T-helper 1 cell treated with Interleukin-12 subunit alpha and Interleukin-12 subunit beta and Interleukin-4 antibody, amounts not matched to agents 30 μg/mL and 1 μg/mL, for 36 hours (primary cell): Measurements from ENCODE around the gene ERMP1.

ENCODE experiments used
- H3K27ac Mint-ChIP-seq: one replicate; pipeline ENCODE4 v1.8.0; 2021; ENCODE audit warnings: mild to moderate bottlenecking, mixed read lengths
- H3K27me3 Mint-ChIP-seq: one replicate; pipeline ENCODE4 v1.8.0; 2021; ENCODE audit warnings: low read depth, mixed read lengths
- H3K36me3 Mint-ChIP-seq: one replicate; pipeline ENCODE4 v1.8.0; 2021; ENCODE audit warnings: low read depth, mixed read lengths
- H3K4me1 Mint-ChIP-seq: one replicate; pipeline ENCODE4 v1.8.0; 2021; ENCODE audit warnings: low read depth, mixed read lengths
- H3K4me3 Mint-ChIP-seq: one replicate; pipeline ENCODE4 v1.8.0; 2021; ENCODE audit warnings: mild to moderate bottlenecking, moderate library complexity, mixed read lengths
- H3K9me3 Mint-ChIP-seq: one replicate; pipeline ENCODE4 v1.8.0; 2021; ENCODE audit warnings: mixed read lengths

The ERMP1 gene

DNA sequence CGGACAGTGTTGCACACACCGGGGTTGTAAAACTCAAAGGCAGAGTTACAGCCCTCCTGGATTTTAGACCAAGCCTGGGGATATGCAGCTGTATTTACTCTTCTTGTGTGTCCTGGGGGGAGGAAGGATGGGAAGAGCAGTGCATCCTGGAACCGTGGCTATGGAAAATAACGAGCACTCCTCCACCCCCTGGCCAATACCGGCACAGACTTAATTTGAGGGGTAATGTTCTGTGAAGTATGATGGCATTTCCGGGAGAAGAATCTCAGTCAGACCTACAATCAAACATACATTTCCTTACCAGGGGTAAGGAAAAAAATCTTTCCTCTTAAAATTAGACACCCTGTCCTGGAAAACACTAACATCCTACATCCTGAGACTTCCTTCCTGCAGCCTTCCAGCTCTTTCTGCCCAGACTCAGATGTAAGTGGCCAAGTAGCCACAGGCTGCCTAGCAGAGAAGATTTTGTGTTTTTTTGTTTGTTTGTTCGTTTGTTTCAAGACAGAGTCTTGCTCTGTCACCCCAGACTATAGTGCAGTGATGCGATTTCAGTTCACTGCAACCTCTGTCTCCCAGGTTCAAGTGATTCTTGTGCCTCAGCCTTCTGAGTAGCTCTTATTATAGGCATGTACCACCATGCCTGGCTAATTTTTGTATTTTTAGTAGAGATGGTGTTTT, 11.0 kb upstream of the ERMP1 start:
- H3K36me3 Mint-ChIP-seq = peaks cover 31% of the 10 kb centered on the region
- H3K4me1 Mint-ChIP-seq = peaks cover 78% of the 10 kb centered on the region
- H3K27ac Mint-ChIP-seq = peak overlapping the region; percentile 89
- no peaks in the 10 kb centered on the region for H3K27me3 Mint-ChIP-seq
- H3K4me3 Mint-ChIP-seq = peak overlapping the region; percentile 65
- peaks cover 24% of the 10 kb centered on the region for H3K9me3 Mint-ChIP-seq

DNA sequence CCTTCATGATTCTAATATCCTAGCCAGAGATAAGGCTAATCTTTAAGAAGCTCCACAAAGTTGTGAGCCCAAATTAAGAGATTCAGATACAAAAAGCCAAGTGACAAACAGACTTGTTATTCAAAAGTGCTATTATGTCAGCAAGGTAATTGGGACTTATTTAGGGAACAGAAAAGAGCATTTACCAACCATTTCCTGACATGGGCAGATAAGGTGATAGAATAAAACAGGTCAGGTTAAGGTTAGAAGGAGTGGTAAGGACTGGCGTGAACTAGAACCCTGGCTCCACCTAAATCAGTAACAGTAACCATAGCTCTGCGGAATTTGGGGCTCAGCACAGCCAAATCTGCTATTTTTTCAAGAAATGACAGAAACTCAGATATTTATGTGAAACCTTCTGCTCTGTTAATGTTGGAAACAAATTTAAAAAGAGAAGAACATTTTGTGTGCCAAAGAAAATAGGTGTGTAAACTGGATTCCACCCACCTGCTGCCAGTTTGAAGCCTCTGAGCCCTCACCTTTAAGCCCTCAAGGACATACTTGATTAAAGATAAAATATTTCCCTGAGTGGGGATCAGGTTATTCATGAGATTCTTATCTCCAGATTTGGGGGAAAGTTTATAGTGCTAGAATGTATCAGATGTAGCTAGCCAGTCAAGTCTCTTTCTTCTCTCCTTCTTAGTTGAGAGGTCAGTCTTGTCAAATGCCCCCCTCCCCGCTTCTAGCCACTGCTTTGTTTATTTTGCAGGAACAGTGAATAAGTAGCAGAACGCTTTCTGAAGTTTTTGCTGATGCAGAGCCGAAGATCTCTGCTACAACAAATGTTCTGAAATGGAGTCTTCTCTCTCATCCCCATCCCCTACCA, 10.2 kb upstream of the ERMP1 start:
- H3K4me1 Mint-ChIP-seq = peaks cover 75% of the 10 kb centered on the region
- H3K27ac Mint-ChIP-seq = peak overlapping the region; percentile 89
- H3K9me3 Mint-ChIP-seq = peaks cover 24% of the 10 kb centered on the region
- no peaks in the 10 kb centered on the region for H3K27me3 Mint-ChIP-seq
- H3K4me3 Mint-ChIP-seq = peak overlapping the region; percentile 65
- H3K36me3 Mint-ChIP-seq = peaks cover 28% of the 10 kb centered on the region

DNA sequence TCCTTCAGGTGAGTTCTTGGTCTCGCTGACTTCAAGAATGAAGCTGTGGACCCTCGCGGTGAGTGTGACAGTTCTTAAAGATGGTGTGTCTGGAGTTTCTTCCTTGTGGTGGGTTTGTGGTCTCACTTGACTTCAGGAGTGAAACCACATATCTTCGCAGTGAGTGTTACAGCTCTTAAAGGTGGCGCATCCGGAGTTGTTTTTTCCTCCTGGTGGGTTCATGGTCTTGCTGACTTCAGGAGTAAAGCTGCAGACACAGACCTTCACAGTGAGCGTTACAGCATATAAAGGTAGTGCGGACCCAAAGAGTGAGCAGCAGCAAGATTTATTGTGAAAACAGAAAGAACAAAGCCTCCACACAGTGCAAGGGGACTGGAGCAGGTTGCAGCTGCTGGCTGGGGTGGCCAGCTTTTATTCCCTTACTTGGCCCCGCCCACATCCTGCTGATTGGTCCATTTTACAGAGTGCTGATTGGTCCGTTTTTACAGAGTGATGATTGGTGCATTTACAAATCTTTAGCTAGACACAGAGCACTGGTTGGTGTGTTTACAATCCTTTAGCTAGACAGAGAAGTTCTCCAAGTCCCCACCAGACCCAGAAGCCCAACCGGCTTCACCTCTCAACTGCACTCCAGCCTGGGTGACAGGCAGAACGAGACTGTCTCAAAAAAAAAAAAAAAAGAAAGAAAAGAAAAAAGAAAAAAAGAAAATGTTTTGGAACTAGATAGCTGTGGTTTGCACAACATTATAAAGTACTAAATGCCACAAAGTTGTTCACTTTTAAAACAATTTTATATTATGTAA, 9.1 kb upstream of the ERMP1 start:
- Mint-ChIP-seq H3K4me1 (peaks cover 71% of the 10 kb centered on the region), H3K27me3 (no peaks in the 10 kb centered on the region), H3K36me3 (peaks cover 26% of the 10 kb centered on the region), H3K4me3 (peak overlapping the region; percentile 75), H3K9me3 (peaks cover 23% of the 10 kb centered on the region), H3K27ac (peak overlapping the region; percentile 90)

DNA sequence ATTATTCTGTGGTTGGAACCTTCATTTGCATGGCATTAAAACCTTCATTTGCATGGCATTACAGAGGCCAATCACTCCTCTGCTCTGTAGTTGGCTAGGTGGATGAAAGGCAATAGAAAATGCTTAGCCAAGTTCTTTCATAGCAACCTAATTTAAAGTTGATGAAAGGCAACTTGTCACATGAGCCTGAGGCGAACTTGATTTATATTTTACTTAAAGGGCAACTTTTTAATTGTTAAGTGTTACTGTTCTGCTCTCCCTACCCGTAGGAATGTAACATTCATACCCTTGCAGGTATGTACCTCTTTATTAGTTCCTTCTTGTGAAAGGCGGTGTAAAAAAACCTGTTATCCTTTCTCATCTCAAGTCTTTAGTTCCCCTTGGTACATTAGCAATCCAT, 7.9 kb upstream of the ERMP1 start:
- H3K4me3 Mint-ChIP-seq = peak overlapping the region; percentile 75
- H3K27me3 Mint-ChIP-seq = no peaks in the 10 kb centered on the region
- H3K36me3 Mint-ChIP-seq = peaks cover 22% of the 10 kb centered on the region
- peaks cover 16% of the 10 kb centered on the region for H3K9me3 Mint-ChIP-seq
- H3K4me1 Mint-ChIP-seq = peaks cover 67% of the 10 kb centered on the region
- H3K27ac Mint-ChIP-seq = peak overlapping the region; percentile 90

DNA sequence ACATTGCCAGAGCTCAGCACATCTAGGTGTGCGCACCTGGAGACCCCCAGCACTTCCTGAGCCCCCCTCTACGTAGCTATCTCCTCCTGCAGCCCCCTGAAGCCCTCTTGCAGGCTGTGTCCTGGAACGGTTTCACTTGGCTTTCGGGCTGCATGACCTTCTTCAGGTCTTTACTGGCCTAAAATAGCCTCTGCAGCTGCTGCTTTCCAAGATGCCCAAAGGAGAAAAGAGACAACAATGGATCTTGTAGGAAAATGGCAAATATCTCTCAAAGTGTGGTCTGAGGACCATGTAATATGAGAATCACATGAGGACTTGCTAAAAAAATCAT, 6.6 kb upstream of the ERMP1 start:
- H3K27me3 Mint-ChIP-seq = no peaks in the 10 kb centered on the region
- H3K27ac Mint-ChIP-seq = no peak overlapping the region
- peaks cover 20% of the 10 kb centered on the region for H3K36me3 Mint-ChIP-seq
- peaks cover 57% of the 10 kb centered on the region for H3K4me1 Mint-ChIP-seq
- H3K9me3 Mint-ChIP-seq = peaks cover 16% of the 10 kb centered on the region
- H3K4me3 Mint-ChIP-seq = no peak overlapping the region

DNA sequence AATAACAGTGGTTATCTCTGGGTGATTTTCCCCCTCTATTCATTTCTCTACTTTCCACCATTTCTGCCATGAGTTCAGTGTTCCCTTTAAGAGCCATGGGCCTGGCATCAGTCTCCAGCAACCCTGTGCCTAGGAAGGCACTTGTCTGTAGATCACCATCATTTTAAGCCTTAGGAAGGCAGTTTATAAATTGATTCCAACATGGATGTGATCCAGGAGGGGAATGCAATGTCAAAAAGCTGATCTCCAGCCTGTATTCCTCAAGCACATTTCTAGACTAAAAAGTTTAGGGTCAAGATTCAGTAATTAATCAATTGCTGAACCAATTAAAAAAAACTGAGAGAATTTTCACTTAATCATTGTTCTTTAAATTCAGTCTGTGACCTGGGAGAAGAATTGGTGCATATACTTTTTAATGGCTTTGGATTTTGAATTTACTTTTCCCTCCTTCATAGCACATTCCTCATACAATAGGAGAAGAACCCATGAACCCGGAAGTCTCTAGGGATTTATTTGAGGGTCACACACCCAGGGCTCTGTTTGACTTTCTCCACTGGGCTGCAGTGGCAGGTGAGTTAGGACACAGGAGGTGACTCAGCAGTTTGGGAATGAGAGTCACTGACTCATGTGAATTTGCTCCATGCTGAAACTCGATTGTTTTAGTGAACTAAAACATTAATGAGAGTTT, 6.1 kb upstream of the ERMP1 start:
- Mint-ChIP-seq H3K9me3 (peaks cover 16% of the 10 kb centered on the region), H3K27ac (no peak overlapping the region), H3K36me3 (peaks cover 20% of the 10 kb centered on the region), H3K27me3 (no peaks in the 10 kb centered on the region), H3K4me1 (peaks cover 56% of the 10 kb centered on the region), H3K4me3 (no peak overlapping the region)

DNA sequence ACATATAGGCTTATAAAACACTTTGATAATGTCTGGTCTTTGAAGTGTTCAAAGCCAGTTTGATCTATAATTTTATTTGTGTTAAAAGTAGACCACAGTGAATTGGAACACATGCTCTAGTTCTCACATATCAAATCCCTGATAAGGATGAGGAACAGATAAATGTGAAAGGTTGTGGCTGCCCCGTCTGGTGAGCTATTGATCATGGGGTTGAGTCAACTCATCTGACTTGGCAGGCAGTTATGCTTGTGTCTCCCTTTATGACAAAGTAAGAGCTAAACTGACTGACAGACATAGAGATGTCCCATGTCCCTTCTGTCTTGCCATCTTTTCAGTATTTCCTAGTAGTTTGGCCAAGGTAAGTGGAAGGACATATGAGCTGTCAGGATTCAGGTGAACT, 2.9 kb upstream of the ERMP1 start:
- Mint-ChIP-seq H3K27me3 (no peaks in the 10 kb centered on the region), H3K27ac (no peak overlapping the region), H3K9me3 (peaks cover under 1% of the 10 kb centered on the region), H3K36me3 (peaks cover 18% of the 10 kb centered on the region), H3K4me1 (peaks cover 48% of the 10 kb centered on the region), H3K4me3 (no peak overlapping the region)

DNA sequence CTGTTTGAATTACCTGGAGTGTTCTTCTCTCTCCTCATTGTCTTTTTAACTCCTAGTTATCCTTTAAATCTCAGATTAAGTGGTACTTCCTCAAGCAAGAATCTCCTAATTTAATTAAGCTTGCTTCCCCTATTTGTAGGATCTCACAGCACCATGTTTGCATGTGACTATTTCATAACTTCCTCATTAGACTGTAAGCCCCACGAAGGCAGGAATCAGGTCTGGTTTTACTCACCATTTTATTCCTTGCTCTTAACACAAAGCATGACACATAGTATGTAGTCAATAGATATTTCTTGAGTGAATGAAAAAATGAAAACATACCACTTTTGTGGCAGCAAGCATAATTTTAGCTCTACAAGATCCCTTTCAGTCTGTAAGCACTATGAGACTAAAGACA, 1.3 kb upstream of the ERMP1 start:
- Mint-ChIP-seq H3K4me3 (peak overlapping the region; percentile 8), H3K36me3 (peaks cover 15% of the 10 kb centered on the region), H3K27me3 (no peaks in the 10 kb centered on the region), H3K9me3 (no peaks in the 10 kb centered on the region), H3K4me1 (peaks cover 37% of the 10 kb centered on the region), H3K27ac (peak overlapping the region; percentile 17)

DNA sequence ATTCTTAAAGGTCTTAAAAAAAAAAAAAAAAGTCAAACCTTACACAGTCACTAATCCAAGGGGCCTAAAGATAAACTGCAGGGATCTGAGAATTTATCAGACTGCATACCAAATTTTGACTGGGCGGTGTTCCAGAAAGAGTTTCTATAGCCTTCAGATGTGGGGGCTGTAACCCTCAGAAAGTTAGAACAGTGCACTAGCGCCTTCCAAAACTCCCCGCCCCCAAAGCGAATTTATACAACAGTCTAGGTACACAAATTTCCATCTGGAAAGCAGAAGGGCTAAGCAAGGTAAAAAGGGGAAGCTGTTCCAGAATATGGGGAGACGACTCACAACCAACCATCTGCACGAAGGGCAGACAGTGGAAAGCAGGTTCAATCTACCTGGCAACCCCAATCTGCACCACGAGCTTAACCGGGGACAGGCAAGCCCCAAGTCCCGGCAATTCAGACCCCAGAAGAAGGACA, 813 bp downstream of the ERMP1 start:
- no peaks in the 10 kb centered on the region for H3K27me3 Mint-ChIP-seq
- peaks cover 23% of the 10 kb centered on the region for H3K36me3 Mint-ChIP-seq
- peak overlapping the region; percentile 81 for H3K27ac Mint-ChIP-seq
- peaks cover 43% of the 10 kb centered on the region for H3K4me1 Mint-ChIP-seq
- peak overlapping the region; percentile 94 for H3K4me3 Mint-ChIP-seq
- no peaks in the 10 kb centered on the region for H3K9me3 Mint-ChIP-seq

DNA sequence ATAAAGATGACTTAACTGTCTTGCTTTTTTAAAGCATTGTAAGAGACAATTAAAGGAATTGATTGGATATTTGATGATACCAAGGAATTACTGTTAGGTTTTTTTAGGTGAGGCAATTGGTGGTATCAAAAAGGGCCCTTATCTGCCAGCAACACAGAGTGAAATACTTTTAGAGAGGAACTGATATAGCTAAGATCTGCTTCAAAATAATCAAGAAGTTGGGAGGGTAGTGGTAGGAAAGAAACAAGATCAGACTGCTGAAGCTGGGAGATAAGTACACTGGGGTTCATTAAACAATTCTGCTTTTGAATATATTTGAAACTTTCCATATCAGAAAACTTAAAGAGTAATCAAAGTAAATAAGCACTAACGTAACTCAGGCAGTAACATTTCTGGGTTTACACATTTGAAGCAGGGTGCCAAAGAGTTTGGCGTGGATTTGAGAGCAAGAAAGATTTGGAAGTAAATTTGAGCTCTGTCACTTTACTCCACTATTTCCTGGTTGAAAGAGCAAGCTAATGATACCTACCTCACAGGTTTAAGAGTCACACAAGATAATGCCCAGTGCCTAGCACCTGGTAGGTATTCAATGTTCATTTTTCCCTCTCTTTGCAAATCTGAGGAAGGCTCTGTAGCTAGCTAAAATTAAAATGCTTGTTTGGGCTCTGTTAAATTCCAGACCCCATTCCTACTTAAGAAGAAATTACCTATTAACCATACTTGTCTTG, 6.9 kb downstream of the ERMP1 start:
- Mint-ChIP-seq H3K27me3 (no peaks in the 10 kb centered on the region), H3K27ac (no peak overlapping the region), H3K9me3 (no peaks in the 10 kb centered on the region), H3K4me3 (no peak overlapping the region), H3K36me3 (peaks cover 35% of the 10 kb centered on the region), H3K4me1 (peaks cover 31% of the 10 kb centered on the region)

DNA sequence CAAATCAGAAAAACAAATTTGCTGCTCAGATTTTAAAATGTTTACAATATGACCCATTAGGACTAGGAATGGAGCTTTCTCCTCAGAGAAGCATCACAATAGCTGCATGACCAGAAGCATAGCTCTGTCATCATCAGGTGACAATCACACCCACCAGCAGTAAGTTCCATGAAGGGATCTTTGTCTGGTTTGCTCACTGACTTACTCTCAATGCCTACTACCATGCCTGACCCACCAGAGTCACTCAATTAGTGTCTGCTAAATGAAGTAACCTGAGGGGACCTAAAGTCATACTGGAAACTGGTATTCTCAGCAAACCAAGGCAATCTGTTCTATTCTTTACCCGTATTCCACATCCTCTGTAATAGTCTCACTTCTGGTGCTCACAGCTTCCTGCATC, 7.7 kb downstream of the ERMP1 start:
- Mint-ChIP-seq H3K4me1 (peaks cover 33% of the 10 kb centered on the region), H3K27me3 (no peaks in the 10 kb centered on the region), H3K36me3 (peaks cover 35% of the 10 kb centered on the region), H3K9me3 (no peaks in the 10 kb centered on the region), H3K4me3 (no peak overlapping the region), H3K27ac (no peak overlapping the region)

DNA sequence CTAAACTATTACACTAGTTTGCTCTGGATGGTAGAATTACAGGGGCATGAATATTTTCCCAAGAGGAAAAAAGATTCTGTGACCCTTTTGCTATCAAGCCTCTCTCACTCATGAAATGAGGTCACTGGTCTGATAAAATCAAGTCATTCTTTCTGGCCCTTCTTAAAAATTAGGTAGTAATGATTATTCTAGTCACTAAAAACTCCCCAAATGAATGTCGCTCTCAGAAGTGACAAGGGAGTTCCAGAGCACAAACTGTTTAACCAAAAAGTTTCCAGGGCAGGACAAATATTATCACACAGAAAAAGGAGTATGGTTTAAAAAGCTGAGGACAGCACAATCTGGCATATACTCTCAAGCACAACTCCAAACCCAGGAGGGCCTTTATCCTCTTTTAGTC, 12.5 kb downstream of the ERMP1 start:
- Mint-ChIP-seq H3K27ac (peak overlapping the region; percentile 7), H3K9me3 (no peaks in the 10 kb centered on the region), H3K36me3 (peaks cover 42% of the 10 kb centered on the region), H3K4me3 (no peak overlapping the region), H3K4me1 (peaks cover 23% of the 10 kb centered on the region), H3K27me3 (no peaks in the 10 kb centered on the region)

DNA sequence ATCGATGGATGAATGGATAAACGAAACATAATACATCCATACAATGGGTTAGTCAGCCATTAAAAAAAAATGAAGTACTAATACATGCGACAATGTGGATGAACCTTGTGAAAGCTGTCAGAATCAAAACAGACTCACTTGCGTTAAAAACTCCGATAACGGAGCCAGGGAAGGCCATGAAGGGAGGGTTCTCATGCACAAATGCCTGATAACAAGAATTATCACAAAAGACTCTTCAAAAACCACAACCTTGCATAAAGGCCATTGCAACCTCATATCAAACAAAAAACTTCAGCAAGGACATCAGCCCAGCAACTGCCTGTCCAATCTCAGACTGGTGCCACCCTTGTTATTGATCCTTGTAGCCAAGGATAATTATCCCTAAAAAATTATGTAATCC, 13.7 kb downstream of the ERMP1 start:
- Mint-ChIP-seq H3K27ac (no peak overlapping the region), H3K4me1 (peaks cover 19% of the 10 kb centered on the region), H3K4me3 (no peak overlapping the region), H3K36me3 (peaks cover 39% of the 10 kb centered on the region), H3K9me3 (no peaks in the 10 kb centered on the region), H3K27me3 (no peaks in the 10 kb centered on the region)
